ENCODE measurements around the gene UXS1. TPM values are rescaled to one million over a fixed set of nuclear protein-coding genes. Genes with fewer than 3 reads are reported as not detected.

Gene UXS1
- total RNA-seq, 2 donors from 2014 or later: 43.0 to 44.6 TPM

GRCh38 chr2:106117347-106117746 lies 76.8 kb downstream of the UXS1 start:
- Mint-ChIP-seq H3K27ac (no peak overlapping the region), H3K4me3 (no peak overlapping the region), H3K27me3 (ENCODE audit: insufficient read depth) (no peaks in the 10 kb centered on the region), H3K9me3 (no peaks in the 10 kb centered on the region), H3K36me3 (ENCODE audit: low read depth) (peaks cover 13% of the 10 kb centered on the region), H3K4me1 (peaks cover 4% of the 10 kb centered on the region)
- WGBS, 2 experiments (ENCODE audit: insufficient coverage in 1 of 2, insufficient read length in 1 of 2): 95 to 98% methylated on average over 5 of the region's 5 CpGs
- Histone ChIP-seq H3K4me1 (ENCODE audit: control insufficient read depth, insufficient read depth, low read length) (no peaks in the 10 kb centered on the region), H3K9ac (ENCODE audit: extremely low read depth, low read length, poor library complexity, severe bottlenecking) (no peak overlapping the region), H3K27me3 (ENCODE audit: control insufficient read depth, insufficient read depth, low read length, poor library complexity, severe bottlenecking) (no peaks in the 10 kb centered on the region), H3K27ac (ENCODE audit: low read depth, low read length) (no peak overlapping the region), H3K36me3 (ENCODE audit: control insufficient read depth, insufficient read depth, low read length) (peaks cover 28% of the 10 kb centered on the region), H3K9me3 (ENCODE audit: control insufficient read depth, low read length) (no peaks in the 10 kb centered on the region), H3K4me3 (ENCODE audit: low read length) (no peak overlapping the region)
- TF ChIP-seq, protein P1, sequence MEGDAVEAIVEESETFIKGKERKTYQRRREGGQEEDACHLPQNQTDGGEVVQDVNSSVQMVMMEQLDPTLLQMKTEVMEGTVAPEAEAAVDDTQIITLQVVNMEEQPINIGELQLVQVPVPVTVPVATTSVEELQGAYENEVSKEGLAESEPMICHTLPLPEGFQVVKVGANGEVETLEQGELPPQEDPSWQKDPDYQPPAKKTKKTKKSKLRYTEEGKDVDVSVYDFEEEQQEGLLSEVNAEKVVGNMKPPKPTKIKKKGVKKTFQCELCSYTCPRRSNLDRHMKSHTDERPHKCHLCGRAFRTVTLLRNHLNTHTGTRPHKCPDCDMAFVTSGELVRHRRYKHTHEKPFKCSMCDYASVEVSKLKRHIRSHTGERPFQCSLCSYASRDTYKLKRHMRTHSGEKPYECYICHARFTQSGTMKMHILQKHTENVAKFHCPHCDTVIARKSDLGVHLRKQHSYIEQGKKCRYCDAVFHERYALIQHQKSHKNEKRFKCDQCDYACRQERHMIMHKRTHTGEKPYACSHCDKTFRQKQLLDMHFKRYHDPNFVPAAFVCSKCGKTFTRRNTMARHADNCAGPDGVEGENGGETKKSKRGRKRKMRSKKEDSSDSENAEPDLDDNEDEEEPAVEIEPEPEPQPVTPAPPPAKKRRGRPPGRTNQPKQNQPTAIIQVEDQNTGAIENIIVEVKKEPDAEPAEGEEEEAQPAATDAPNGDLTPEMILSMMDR (conservative IDR thresholded peaks at IDR 0.05): no peak
- no peak for DNase-seq

GRCh38 chr2:106116248-106116647 lies 77.9 kb downstream of the UXS1 start:
- no peaks in the 10 kb centered on the region for H3K9me3 Mint-ChIP-seq

GRCh38 chr2:106115665-106116064 lies 78.4 kb downstream of the UXS1 start:
- TF ChIP-seq, protein P1 (conservative IDR thresholded peaks at IDR 0.05): no peak
- H3K4me1 Mint-ChIP-seq: peaks cover 4% of the 10 kb centered on the region
- Histone ChIP-seq H3K27ac (ENCODE audit: low read depth, low read length) (no peak overlapping the region), H3K36me3 (ENCODE audit: control insufficient read depth, insufficient read depth, low read length) (peaks cover 23% of the 10 kb centered on the region), H3K27me3 (ENCODE audit: control insufficient read depth, insufficient read depth, low read length, poor library complexity, severe bottlenecking) (no peaks in the 10 kb centered on the region), H3K4me3 (ENCODE audit: low read length) (no peak overlapping the region), H3K4me1 (ENCODE audit: control insufficient read depth, insufficient read depth, low read length) (no peaks in the 10 kb centered on the region), H3K9ac (ENCODE audit: extremely low read depth, low read length, poor library complexity, severe bottlenecking) (no peak overlapping the region), H3K9me3 (ENCODE audit: control insufficient read depth, low read length) (no peaks in the 10 kb centered on the region)
- H3K4me3 Mint-ChIP-seq: no peak overlapping the region
- DNase-seq: no peak
- 92 to 100% methylated on average over 3 to 4 of the region's 4 CpGs for WGBS, 2 experiments (ENCODE audit: insufficient coverage in 1 of 2, insufficient read length in 1 of 2)
- peaks cover 15% of the 10 kb centered on the region for H3K36me3 Mint-ChIP-seq (ENCODE audit: low read depth)
- no peak overlapping the region for H3K27ac Mint-ChIP-seq
- H3K27me3 Mint-ChIP-seq (ENCODE audit: insufficient read depth): no peaks in the 10 kb centered on the region
- H3K9me3 Mint-ChIP-seq: no peaks in the 10 kb centered on the region

More at GRCh38 chr2:106116248-106116647, 77.9 kb downstream of the UXS1 start:
- Histone ChIP-seq H3K27me3 (ENCODE audit: control insufficient read depth, insufficient read depth, low read length, poor library complexity, severe bottlenecking) (no peaks in the 10 kb centered on the region), H3K4me1 (ENCODE audit: control insufficient read depth, insufficient read depth, low read length) (no peaks in the 10 kb centered on the region), H3K9me3 (ENCODE audit: control insufficient read depth, low read length) (no peaks in the 10 kb centered on the region), H3K4me3 (ENCODE audit: low read length) (no peak overlapping the region), H3K36me3 (ENCODE audit: control insufficient read depth, insufficient read depth, low read length) (peaks cover 28% of the 10 kb centered on the region), H3K27ac (ENCODE audit: low read depth, low read length) (no peak overlapping the region), H3K9ac (ENCODE audit: extremely low read depth, low read length, poor library complexity, severe bottlenecking) (no peak overlapping the region)
- no peak for DNase-seq
- Mint-ChIP-seq H3K27me3 (ENCODE audit: insufficient read depth) (no peaks in the 10 kb centered on the region), H3K4me1 (peaks cover 4% of the 10 kb centered on the region), H3K27ac (no peak overlapping the region), H3K36me3 (ENCODE audit: low read depth) (peaks cover 14% of the 10 kb centered on the region), H3K4me3 (no peak overlapping the region)
- TF ChIP-seq, protein P1 (conservative IDR thresholded peaks at IDR 0.05): no peak
- WGBS, 2 experiments (ENCODE audit: insufficient coverage in 1 of 2, insufficient read length in 1 of 2): 79 to 92% methylated on average over 4 of the region's 5 CpGs

Data from endodermal cell (in vitro differentiated cells).